Duodenal mucosa (tissue), 2 donors: ENCODE results near the gene EN1.

Experiments
- H3K27ac ChIP-seq: one replicate; pipeline ENCODE4 v1.7.0; 2013; ENCODE audit warnings: low read depth, low read length
- H3K27me3 ChIP-seq, 2 donors: one replicate each; pipeline ENCODE4 v1.7.0; 2013; ENCODE audit warnings: low read length in 2 of 2, control low read depth in 1 of 2; ENCODE audit not compliant: insufficient read depth in 2 of 2, control insufficient read depth in 1 of 2
- H3K36me3 ChIP-seq, 2 donors: one replicate each; pipeline ENCODE4 v1.7.0; 2013; ENCODE audit warnings: low read length in 2 of 2, control low read depth in 1 of 2; ENCODE audit not compliant: insufficient read depth in 2 of 2, control insufficient read depth in 1 of 2
- H3K4me1 ChIP-seq, 2 donors: one replicate each; pipeline ENCODE4 v1.7.0; 2013; ENCODE audit warnings: low read length in 2 of 2, control low read depth in 1 of 2; ENCODE audit not compliant: insufficient read depth in 2 of 2, control insufficient read depth in 1 of 2
- H3K4me3 ChIP-seq, 2 donors: one replicate each; pipeline ENCODE4 v1.7.0; 2013; ENCODE audit warnings: low read length in 2 of 2, low read depth in 1 of 2
- H3K9ac ChIP-seq, 2 donors: one replicate each; pipeline ENCODE4 v1.7.0; 2013; ENCODE audit warnings: low read length in 2 of 2, low read depth in 1 of 2
- H3K9me3 ChIP-seq, 2 donors: one replicate each; pipeline ENCODE4 v1.7.0; 2013; ENCODE audit warnings: low read length in 2 of 2, control low read depth in 1 of 2; ENCODE audit not compliant: control insufficient read depth in 1 of 2

The EN1 gene

GRCh38 chr2:118856330-118856977 lies 9.0 kb upstream of the EN1 start:
- H3K27me3 ChIP-seq = peaks cover 92 to 96% of the 10 kb centered on the region in 2 donors
- no peak overlapping the region for H3K27ac ChIP-seq
- no peaks in the 10 kb centered on the region for H3K36me3 ChIP-seq
- H3K4me3 ChIP-seq = no peak overlapping the region
- no peak overlapping the region for H3K9ac ChIP-seq
- H3K4me1 ChIP-seq = peaks cover 0 to 9% of the 10 kb centered on the region in 2 donors
- no peaks in the 10 kb centered on the region for H3K9me3 ChIP-seq

- H3K27ac ChIP-seq = no peak overlapping the region
- peaks cover 0 to 9% of the 10 kb centered on the region in 2 donors for H3K4me1 ChIP-seq
- H3K36me3 ChIP-seq = no peaks in the 10 kb centered on the region
- H3K9me3 ChIP-seq = no peaks in the 10 kb centered on the region
- H3K4me3 ChIP-seq = peak overlapping the region in 1 of 2 donors; percentile 28
- no peak overlapping the region for H3K9ac ChIP-seq
- H3K27me3 ChIP-seq = peaks cover 93 to 96% of the 10 kb centered on the region in 2 donors
These were observed 8.2 kb upstream of the EN1 start for GRCh38 chr2:118855451-118856279.

GRCh38 chr2:118854507-118855345 lies 7.3 kb upstream of the EN1 start:
- no peak overlapping the region for H3K27ac ChIP-seq
- no peak overlapping the region for H3K4me3 ChIP-seq
- no peaks in the 10 kb centered on the region for H3K9me3 ChIP-seq
- no peaks in the 10 kb centered on the region for H3K36me3 ChIP-seq
- H3K27me3 ChIP-seq = peaks cover 93 to 96% of the 10 kb centered on the region in 2 donors
- no peak overlapping the region for H3K9ac ChIP-seq
- peaks cover 0 to 9% of the 10 kb centered on the region in 2 donors for H3K4me1 ChIP-seq

- no peak overlapping the region for H3K27ac ChIP-seq
- H3K4me1 ChIP-seq = peaks cover 0 to 9% of the 10 kb centered on the region in 2 donors
- H3K9ac ChIP-seq = no peak overlapping the region
- no peak overlapping the region for H3K4me3 ChIP-seq
- no peaks in the 10 kb centered on the region for H3K36me3 ChIP-seq
- H3K27me3 ChIP-seq = peaks cover 93 to 96% of the 10 kb centered on the region in 2 donors
- no peaks in the 10 kb centered on the region for H3K9me3 ChIP-seq
These were observed 6.3 kb upstream of the EN1 start for GRCh38 chr2:118853651-118854291.

- Histone ChIP-seq H3K9ac (no peak overlapping the region), H3K4me3 (no peak overlapping the region), H3K4me1 (peaks cover under 1 to 9% of the 10 kb centered on the region in 2 donors), H3K9me3 (no peaks in the 10 kb centered on the region), H3K27me3 (peaks cover 93 to 96% of the 10 kb centered on the region in 2 donors), H3K27ac (no peak overlapping the region), H3K36me3 (no peaks in the 10 kb centered on the region)
These were observed 5.7 kb upstream of the EN1 start for GRCh38 chr2:118853129-118853640.

GRCh38 chr2:118852605-118853128 lies 5.2 kb upstream of the EN1 start:
- Histone ChIP-seq H3K4me1 (peaks cover 6 to 9% of the 10 kb centered on the region in 2 donors), H3K27me3 (peaks cover 91 to 96% of the 10 kb centered on the region in 2 donors), H3K9me3 (no peaks in the 10 kb centered on the region), H3K27ac (no peak overlapping the region), H3K4me3 (no peak overlapping the region), H3K36me3 (no peaks in the 10 kb centered on the region), H3K9ac (no peak overlapping the region)

- Histone ChIP-seq H3K36me3 (no peaks in the 10 kb centered on the region), H3K9ac (no peak overlapping the region), H3K27ac (no peak overlapping the region), H3K4me1 (peaks cover 6 to 9% of the 10 kb centered on the region in 2 donors), H3K27me3 (peaks cover 81 to 91% of the 10 kb centered on the region in 2 donors), H3K9me3 (no peaks in the 10 kb centered on the region), H3K4me3 (no peak overlapping the region)
These were observed 4.2 kb upstream of the EN1 start for GRCh38 chr2:118851650-118852049.

GRCh38 chr2:118850901-118851415 lies 3.5 kb upstream of the EN1 start:
- Histone ChIP-seq H3K9ac (no peak overlapping the region), H3K9me3 (no peaks in the 10 kb centered on the region), H3K27me3 (peaks cover 77 to 88% of the 10 kb centered on the region in 2 donors), H3K4me3 (no peak overlapping the region), H3K4me1 (peaks cover 6 to 11% of the 10 kb centered on the region in 2 donors), H3K36me3 (no peaks in the 10 kb centered on the region), H3K27ac (no peak overlapping the region)

- Histone ChIP-seq H3K9ac (no peak overlapping the region), H3K36me3 (no peaks in the 10 kb centered on the region), H3K4me3 (no peak overlapping the region), H3K27me3 (peaks cover 81 to 90% of the 10 kb centered on the region in 2 donors), H3K9me3 (no peaks in the 10 kb centered on the region), H3K27ac (no peak overlapping the region), H3K4me1 (peaks cover 5 to 6% of the 10 kb centered on the region in 2 donors)
These were observed 2.9 kb upstream of the EN1 start for GRCh38 chr2:118850168-118850900.
